GM18520 (cell line): ENCODE measurements around the gene FAS.

Experiments used
- ATAC-seq: cut with Tn5 transposase; IDR thresholded peaks from one replicate; pipeline ENCODE4 v1.9.1; 2021; ENCODE audit not compliant: unreplicated experiment

The FAS gene

DNA sequence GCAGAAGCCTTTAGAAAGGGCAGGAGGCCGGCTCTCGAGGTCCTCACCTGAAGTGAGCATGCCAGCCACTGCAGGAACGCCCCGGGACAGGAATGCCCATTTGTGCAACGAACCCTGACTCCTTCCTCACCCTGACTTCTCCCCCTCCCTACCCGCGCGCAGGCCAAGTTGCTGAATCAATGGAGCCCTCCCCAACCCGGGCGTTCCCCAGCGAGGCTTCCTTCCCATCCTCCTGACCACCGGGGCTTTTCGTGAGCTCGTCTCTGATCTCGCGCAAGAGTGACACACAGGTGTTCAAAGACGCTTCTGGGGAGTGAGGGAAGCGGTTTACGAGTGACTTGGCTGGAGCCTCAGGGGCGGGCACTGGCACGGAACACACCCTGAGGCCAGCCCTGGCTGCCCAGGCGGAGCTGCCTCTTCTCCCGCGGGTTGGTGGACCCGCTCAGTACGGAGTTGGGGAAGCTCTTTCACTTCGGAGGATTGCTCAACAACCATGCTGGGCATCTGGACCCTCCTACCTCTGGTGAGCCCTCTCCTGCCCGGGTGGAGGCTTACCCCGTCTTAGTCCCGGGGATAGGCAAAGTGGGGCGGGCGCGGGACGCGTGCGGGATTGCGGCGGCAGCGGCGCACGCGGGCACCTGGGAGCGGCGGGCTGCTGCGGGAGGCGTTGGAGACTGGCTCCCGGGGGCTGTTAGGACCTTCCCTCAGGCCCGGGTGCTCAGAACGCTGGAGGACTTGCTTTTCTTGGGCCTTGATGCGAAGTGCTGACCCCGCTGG, at the start of gene FAS:
FAS (plus strand) TSS at position 415 of the 777 bp plus-strand sequence; CDS start at position 494, 79 bp downstream.
- peak; percentile 55 for ATAC-seq

DNA sequence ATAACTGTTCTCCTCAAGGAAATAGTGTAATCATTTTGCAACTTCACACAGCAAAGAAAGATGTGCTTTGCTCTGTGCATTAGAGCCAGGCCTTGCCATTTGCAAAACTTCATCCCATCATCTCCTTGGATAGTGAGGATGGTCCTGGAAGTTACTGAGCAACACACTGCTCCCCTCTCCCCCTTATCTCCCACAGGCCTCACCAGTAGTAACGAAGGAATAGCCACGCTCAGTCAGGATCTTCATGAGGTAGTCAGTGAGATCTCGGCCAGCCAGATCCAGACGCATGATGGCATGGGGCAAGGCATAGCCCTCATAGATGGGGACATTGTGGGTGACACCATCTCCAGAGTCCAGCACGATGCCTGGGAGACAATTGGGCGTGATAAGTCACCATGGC, 49.6 kb upstream of the FAS start:
- ATAC-seq: no peak

DNA sequence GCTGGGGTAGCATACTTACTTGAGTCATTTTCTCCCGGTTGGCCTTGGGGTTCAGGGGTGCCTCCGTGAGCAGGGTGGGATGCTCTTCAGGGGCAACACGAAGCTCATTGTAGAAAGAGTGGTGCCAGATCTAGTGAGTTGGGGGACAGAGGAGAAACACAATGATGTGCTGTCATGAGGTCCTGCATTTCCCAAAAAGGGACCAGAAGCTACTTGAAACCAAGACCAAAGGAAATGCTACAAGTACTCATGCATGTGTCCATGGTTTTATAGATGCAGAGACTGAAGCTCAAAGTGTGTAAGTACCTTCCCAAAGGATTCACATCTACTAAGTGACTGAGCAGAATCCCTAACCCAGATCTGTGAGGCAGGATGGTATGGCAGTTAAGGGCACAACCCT, 46.8 kb upstream of the FAS start:
- no peak for ATAC-seq

DNA sequence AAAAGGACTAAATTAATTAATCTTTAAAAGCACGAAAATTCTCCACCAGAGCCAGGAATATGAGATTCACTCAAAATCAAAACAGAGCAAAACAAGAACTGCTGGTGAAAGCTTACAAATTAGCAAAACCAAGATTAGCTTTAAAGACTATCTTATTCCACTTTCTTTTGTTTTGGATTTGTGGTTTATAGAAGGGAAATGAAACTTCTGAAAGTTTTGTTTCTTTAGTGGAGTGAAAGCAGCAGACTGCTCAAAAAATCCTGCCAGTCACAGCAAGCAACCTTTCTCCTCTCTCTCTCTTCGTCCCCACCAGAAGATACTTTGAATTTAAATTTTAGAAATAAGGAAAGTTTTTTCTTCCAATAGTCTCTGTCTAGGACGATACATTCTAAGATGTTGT, 45.8 kb upstream of the FAS start:
- ATAC-seq: no peak

DNA sequence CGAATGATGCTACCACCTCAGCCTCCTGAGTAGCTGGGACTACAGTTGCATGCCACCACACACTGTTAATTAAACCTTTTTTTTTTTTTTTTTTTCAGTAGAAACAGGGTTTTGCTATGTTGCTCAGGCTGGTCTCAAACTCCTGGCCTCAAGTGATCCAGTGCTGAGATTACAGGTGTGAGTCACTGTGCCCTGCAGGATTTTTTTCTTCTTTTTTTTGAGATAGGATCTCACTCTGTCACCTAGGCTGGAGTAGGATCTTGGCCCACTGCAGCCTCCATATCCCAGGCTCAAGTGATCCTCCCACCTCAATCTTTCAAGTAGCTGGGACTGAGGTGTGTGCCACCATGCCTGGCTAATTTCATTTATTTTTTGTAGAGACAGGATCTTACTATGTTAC, 44.4 kb upstream of the FAS start:
- ATAC-seq: no peak

DNA sequence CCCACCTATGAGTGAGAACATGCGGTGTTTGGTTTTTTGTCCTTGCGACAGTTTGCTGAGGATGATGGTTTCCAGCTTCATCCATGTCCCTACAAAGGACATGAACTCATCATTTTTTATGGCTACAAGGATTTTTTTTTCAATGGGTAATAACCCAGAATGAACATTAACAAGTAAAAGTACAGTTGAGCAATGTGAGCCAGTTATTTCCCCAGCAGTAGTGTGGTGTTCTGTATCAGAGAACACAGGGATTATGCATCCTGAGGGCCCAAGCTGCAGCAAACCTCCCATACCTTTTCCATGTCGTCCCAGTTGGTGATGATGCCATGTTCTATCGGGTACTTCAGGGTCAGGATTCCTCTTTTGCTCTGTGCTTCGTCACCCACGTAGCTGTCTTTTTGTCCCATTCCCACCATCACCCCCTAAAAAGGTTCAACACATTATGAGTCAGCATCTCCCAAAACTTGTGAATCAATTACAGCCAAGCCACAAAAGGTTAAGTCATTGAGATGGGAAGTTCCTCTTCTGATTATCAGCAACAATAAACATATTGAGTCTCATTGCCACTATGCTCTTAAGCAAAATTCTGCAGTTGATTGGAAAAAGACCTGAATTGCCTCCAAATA, 43.5 kb upstream of the FAS start:
- no peak for ATAC-seq

DNA sequence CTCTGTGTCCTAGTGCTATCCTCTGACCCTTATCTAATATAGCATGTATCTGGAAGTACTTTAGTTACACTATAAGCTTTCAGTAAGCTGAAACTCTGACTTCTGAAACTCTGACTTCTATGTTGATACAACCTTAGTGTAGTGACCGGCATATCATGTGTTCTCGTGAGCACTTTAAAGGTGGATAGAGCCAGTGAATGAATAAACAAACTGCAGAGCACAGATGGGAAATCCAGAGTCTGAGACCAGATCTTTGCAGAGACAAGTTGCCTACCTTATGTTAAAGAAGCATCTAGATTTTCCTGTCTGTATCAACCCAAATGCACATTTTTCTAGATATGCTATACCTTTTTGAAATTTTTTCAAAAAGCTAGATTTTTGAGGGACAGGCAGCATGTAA, 41.5 kb upstream of the FAS start:
- ATAC-seq: no peak

DNA sequence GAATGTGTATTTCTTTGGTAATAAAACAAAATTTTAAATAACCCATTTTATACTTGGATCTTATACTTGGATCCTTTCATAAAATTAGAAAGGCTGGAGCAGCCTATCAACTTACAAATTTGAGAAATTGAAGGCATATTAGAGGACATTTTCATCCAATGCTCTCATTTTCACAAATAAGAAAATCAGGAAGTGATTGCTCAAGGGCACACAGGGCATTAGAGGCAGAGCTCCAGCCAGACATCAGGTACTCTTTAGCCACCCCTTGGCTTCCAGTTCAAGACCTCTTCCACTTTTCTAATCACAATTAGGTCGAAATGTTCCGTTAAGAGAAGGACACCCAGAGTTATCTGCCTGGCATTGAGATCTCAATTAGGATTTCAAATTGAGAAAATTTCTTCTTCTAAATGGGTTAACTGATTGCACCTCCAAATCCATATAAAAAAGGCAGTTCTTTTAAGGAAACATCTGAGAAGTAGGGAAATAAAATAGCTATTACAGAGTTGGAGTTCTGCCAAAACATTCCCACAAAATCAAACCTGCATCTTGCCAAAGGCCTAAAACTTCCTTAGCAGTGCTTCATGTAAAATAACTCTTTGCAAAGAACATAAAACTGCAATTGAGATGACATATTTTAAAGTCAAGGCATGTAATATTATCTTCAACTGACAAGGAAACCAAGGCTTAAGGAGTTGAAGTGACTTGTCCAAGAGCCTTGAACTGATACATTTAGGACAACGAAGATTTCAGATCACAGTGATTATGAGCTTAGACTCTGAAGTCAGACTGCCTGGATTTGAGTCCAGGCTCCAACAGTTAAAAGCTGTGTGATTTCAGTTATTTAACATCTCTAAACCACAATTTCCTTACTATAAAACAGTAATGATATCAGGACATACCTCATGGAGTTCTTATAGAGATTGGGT, 40.4 kb upstream of the FAS start:
- no peak for ATAC-seq

DNA sequence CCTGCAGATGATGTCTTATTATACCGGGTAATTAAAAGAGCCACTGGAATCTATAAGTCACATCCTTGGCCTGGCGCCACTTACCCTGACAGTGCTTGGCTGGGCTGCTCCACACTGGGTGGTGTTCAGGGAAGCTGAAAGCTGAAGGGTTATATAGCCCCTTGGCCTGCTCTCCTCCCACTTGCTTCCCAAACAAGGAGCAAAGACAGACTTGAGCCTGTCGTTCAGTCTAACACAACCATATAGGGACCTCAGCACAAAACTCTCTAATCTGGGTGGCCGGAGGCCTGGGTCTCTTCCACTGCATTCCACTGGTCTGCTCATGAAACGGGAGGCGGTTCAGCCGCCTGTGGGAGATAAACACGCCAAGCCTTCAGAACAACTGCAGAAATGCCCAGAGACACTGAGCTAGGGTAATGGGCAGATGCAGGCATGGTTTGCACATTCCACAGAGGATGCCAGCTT, 37.9 kb upstream of the FAS start, which contains the start of gene ACTA2:
ACTA2 (minus strand) TSS at position 127 of the 465 bp plus-strand sequence. CDS start 3,843 bp downstream, outside the sequence.
- no peak for ATAC-seq

DNA sequence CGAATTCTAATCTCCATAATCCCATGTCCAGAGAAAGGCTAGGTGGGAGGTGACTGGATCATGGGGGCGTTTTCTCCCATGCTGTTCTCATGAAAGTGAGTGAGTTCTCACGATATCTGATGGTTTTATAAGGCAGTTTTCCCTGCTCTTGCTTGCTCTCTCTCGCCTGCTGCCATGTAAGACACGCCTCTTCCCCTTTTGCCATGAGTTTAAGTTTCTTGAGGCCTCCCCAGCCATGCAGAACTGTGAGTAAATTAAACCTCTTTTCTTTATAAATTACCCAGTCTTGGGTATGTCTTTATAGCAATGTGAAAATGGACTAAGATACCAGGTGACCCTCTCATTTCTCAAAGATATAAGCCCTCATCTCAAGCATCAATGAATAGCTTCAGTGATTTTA, 36.9 kb upstream of the FAS start:
- no peak for ATAC-seq

DNA sequence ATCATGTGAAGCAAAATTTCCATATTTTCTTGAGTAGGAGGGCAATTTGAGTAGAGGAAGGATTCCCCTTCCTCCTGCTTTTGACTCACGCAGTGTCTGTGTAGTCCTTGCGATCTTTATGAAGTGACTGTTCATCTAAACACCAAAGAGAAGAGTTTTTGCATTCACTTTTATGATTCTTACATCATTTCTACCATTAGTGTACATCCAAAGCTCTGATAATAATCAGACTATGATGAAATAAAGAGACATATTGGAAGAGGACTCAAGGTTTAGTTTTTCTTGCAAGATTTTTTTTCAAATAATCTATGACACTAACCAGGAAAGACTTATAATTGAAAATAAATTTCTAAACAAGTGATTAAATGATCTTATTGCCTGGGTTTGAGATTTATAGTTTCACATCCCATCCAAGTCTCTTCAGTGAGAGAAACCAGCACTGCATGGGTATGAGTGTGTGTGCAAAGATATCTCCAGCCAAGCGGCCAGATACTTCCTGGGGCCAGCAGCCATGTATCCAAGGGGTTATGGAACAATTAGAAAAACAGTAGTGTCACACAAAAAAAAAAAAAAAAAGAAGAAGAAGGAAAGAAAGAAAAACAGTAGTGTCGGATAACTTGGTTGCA, 36.0 kb upstream of the FAS start:
- no peak for ATAC-seq

DNA sequence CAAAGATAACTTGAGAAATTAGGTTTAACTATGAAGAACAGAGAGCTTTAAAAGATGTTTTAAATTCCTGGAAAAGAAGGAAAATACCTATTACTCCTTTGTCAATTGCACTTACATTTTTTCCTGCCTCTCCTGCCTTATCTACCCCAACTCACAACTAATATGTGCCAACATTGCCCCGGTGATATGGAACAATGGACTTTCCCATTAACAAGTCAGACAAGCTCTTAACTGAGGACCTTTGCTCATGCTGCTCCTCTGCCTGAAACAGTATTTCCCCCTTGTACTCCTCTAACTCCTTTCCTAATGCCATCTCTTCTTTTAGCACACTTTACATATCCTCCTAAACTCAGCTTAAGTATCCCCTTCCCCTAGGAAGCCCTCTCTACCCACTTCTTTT, 33.2 kb upstream of the FAS start:
- no peak for ATAC-seq

DNA sequence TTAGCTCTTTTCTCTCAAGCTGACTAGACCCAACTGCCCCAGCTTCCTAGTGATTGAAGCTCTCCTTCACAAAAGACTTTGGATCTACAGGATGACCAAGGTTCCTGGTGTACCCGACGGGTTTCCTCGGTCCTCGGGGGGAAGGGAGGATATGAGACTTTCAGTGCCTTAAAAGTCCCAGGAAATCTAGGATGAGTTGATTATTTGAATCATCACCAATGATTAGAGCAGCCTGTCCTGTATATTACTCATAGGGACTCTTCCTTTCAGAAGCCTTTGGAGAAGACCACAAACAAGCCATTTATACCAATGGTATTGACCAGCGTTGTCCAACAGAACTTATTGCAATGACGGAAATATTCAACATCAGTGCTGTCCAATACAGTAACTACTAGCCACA, 31.9 kb upstream of the FAS start:
- no peak for ATAC-seq

DNA sequence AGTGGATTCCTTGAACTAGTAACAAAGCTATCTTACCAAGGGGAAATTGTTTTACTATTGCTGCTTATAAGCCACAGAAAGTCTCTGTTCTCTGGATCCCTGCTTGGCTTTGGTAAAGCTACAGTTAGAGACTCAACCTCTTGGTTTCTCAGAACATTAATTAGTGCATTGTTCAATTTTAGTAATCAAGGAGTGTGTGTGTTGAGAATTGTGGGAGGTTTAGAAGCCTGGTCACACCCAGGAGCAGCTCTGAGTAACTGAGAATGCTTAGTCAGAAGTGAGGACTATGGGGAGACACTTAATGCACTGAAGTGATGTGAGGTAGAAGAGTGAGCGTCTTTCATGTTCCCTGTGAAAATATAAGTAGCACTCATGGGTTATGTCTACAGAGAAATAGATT, 29.8 kb upstream of the FAS start:
- ATAC-seq: no peak

DNA sequence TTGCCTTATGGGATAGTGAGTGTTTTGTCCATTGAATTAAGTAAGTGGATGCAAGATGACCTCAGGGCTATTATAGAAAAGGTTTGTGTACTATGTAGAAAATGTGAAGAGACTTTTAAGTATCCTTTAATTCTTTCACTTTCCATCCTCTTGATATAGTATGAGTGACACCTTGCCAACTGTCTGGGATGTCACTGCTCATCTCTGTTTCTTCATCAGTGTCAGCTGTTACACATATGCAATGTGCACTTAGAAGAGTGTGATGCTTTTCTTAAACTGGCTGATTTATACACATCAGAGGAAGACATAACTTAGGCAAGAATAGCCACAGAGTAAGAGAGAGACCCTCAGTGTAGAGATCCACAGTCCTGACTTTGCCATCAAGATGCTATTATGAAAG, 29.3 kb upstream of the FAS start:
- ATAC-seq: no peak

DNA sequence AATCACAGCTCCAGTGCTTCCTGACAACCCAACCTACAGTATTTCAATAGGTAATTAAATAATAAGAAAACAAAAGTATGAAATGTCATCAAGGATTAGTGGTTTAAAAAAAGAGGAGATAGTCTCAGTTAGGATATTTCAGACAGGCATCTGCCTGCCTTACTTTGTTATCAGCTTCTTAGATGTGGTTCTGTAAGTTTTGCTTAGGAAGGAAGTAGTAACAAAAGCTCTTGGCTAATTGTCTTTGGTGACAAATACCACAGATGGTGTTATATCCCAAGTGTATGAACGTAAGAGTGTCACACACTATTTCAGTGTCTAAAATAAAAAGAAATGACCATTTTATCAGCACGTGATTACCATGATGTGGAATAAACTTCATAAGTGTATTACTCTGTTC, 28.3 kb upstream of the FAS start:
- no peak for ATAC-seq

DNA sequence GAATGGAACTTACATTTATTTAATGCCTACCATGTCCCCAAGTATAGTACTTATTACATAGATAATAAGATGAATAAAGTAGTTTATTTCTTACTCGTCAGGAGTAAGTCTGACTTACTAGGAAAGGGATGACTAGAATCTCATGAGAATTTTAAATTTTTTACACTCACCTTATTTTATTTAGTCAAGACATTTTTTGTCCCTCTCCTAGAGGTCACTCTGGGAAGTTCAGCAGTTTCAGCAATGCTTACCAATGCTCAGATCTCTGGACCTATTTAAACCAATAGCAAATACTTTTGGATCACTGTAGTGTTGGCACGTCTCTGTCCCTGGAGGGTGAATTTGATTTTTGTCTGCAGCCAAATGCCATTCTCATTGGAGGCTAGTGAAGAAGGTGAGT, 27.3 kb upstream of the FAS start:
- ATAC-seq: no peak

DNA sequence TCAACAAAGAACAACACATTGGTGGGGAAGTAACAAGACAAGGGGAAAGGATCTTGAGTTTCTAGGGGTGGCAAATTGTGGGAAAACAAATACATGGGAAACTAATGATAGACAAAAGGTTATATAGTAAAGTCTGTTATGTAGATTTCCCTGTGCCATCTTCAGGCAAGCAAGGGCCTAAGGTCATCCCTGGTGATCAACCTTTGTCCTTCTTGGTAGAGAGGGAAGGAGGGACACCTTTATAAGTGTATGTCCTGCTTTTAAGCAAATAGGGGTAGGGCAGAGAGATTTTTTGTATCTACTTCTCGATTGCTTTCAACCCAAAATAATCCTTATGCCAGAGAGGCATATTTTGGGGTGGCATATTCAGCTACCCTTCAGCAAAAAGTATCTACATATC, 26.2 kb upstream of the FAS start:
- ATAC-seq: no peak

DNA sequence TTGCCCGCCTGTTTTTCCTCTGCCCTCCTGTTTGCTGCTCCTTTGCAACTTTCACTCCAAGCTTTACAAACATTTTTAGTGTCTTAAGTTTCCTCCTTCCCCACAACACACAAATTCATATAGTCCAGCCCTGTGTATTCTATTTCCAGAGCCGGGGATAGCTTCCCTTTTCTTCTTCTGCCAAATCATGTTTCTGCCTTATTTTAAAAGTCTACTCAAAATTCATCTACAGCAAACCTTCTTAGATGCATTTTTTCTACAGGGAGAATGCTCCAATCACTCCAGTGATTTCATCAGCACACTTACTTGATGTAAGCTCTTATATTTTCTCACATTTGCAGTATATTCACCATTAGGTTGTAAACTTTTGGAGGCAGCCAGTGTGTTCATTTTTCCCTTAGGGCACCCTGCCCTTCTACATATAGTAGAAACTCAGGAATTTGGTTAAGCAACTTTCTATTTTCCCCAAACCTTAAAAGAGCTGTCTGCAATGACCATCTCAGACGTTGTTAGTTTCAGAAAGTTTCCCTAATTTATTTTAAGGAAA, 25.7 kb upstream of the FAS start:
- no peak for ATAC-seq

DNA sequence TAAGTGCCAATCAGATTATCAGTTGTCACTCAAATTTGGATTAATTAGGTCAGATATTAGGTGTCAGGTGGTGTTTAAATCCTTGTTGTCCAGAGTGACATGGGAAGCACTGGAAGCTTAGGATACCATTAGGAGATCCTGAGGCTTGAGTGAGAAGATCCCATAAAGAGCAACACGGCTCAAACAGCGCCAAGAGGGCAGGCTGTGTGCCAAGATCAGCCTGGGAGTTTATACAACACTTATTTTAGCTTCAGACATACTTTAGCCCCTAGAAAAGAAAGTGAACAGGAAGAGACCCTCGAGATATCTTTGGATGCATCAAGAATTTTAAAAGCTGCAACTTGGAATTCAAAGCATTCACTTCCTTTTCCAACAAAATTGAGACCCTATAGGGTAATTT, 23.8 kb upstream of the FAS start:
- no peak for ATAC-seq

DNA sequence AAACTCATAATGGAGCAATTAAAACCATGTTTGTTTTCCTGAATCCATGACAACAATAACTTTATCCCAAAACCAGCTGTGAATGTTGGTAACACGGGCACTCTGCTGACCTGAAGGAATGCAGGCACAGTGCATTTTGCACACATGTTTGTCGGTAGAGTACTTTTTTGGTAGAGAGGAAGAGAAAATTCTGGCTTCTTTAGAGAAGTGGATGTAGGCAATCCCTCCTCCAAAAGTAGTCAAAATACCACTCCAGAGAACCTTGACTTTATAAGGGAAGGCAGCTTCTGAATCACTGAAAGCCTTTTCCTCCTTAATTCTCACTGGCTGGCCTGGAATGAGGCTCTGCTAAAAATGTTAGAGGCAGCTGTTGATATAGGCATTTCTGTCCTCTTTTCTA, 22.2 kb upstream of the FAS start:
- no peak for ATAC-seq
